8988T (cell line): ENCODE results near the gene PPARGC1A.

Experiments used
- DNase-seq: peaks from one replicate; pipeline ENCODE4 v3.0.0; 2011

Gene PPARGC1A, protein sequence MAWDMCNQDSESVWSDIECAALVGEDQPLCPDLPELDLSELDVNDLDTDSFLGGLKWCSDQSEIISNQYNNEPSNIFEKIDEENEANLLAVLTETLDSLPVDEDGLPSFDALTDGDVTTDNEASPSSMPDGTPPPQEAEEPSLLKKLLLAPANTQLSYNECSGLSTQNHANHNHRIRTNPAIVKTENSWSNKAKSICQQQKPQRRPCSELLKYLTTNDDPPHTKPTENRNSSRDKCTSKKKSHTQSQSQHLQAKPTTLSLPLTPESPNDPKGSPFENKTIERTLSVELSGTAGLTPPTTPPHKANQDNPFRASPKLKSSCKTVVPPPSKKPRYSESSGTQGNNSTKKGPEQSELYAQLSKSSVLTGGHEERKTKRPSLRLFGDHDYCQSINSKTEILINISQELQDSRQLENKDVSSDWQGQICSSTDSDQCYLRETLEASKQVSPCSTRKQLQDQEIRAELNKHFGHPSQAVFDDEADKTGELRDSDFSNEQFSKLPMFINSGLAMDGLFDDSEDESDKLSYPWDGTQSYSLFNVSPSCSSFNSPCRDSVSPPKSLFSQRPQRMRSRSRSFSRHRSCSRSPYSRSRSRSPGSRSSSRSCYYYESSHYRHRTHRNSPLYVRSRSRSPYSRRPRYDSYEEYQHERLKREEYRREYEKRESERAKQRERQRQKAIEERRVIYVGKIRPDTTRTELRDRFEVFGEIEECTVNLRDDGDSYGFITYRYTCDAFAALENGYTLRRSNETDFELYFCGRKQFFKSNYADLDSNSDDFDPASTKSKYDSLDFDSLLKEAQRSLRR

DNA sequence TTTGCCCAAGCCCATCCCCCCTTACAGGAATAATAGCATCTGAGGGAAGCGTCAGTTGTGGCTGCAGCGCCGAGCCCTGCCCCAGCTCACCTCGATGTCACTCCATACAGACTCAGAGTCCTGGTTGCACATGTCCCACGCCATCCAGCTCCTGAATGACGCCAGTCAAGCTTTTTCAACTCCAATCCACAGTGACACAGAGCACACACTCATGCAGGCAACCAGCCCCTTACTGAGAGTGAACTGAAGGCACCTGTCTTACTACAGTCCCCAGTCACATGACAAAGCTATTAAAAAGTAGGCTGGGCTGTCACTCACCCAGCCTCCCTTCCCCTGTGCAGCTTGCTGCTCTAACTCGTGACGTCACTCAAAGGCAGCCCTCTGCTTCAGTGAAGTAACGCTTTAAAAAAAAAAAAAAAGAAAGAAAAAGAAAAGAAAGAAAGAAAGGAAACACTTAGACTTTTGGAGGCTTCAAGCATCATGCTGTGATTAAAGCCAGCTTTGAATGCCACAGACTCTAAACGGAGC is at the start of gene PPARGC1A:
Gene PPARGC1A (minus strand): TSS at position 234 of the 528 bp plus-strand sequence. CDS start 90 bp downstream, at position 144.
- no peak for DNase-seq

GRCh38 chr4:23938796-23939195 is 48.9 kb upstream of the PPARGC1A start:
- no peak for DNase-seq

DNA sequence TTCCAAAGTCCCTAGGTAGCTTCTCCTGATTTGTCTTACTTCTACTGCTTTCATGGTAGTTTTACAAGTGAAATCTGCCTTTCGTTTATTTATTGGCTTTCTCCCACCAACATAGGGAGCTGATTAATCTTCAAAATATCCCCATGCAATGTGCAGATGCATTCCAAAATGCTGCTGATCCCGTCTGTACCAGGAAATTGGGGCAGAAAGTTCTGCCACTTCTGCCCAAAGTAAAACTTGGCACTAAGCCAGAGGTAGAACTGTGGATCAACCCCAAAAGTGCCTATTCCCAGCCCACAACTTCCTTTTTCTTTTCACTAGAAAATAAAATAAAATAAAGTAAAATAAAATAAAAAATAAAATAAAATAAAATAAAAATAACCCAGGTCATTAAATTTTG is 47.3 kb upstream of the PPARGC1A start:
- no peak for DNase-seq

GRCh38 chr4:23934915-23935314 is 45.1 kb upstream of the PPARGC1A start:
- DNase-seq = no peak

DNA sequence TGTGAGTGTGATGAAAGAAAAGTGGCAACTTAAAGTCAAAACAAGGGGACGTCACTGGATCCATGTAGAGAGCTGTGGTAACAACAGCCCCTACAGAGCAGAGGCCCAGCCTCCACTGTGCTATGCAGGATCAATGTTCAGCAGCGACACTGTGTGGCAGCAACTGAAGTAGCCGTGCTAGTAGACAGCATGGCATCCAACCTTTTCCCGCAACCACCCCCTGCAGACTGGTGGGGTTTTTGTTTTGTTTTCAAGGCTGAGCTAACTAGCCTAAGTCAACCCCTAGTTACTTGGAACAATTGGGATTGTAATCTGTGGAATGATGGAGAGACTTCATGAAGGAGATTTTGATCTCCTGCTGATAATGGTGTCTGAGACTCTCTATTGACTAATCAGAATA is 44.4 kb upstream of the PPARGC1A start:
- no peak for DNase-seq

DNA sequence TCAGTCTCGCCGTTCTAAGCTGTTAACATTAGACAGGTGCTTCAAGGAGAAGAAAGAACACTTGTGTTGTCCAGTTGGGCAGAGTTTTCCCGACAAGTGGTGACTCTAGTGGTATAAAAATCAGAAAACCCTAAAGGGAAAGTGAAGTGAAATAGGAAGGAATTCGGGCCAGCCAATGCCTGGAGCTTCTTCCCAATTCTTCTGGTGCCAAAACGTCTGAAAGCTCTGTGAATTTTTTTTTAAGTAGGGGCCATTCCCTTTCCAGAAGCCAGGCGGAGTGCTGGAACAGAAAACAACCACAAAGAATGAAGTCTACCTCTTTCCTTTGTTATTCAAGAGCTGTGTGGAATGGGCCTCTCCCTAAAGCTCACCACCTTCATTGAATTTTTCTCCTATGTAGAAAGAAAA is 43.1 kb upstream of the PPARGC1A start:
- DNase-seq = no peak

GRCh38 chr4:23932186-23932585 is 42.3 kb upstream of the PPARGC1A start:
- DNase-seq = no peak

GRCh38 chr4:23931489-23931830 is 41.6 kb upstream of the PPARGC1A start:
- DNase-seq = no peak

DNA sequence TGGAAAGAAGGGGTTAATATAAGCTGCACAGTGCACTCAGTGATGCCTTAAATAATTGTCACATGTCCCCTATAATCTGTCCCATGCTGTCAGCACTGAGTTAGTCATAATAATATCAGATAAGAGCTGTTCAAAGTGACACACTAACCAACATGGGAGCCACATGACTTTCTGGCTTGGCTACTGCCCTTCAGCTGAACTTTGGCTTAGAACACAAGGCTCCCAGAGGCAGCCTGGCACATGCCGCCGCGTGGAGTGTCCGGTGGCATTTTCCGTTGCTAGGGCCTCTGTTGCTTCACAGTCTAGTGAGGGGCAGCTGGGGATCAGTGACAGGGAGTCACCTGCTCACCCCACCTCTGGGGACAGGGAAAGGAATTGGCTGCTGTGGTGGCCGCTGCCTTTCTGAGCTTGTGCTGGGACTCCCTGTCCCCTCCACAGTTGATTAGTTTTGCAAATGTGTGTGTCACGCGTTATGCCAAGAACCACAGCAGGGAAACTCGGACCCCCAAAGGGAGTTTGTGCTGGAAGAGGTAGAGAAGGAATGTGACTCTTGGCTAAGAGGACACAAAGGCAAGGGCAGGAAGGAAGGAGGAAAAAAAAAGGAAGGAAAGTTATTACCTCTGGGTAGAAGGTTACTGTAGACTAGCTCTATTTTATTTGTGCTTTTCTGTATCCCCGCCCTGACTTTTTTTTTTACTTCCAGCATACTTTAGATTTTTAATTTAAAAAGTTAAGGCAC is 41.1 kb upstream of the PPARGC1A start:
- no peak for DNase-seq

DNA sequence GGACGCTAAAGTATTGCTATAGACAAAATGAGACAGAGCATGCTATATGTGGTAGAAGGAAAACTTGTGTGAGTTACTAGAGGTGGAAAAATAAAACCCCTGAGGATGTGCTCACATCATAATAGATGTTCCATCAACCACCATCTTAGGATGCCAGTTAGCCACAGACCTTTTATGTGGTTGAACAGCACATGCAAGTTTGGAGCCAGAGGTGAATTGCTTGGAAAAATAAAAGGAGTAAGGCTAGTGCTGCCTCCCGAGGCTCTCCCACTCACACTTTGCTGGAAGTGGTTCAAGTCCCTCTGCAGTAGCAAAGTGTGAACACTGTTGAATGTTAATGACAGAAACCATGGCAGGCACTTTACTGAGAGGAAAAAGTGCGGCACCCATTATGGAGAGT is 39.4 kb upstream of the PPARGC1A start:
- no peak for DNase-seq

- no peak for DNase-seq
Measured at GRCh38 chr4:23924556-23924955, 34.7 kb upstream of the PPARGC1A start.

DNA sequence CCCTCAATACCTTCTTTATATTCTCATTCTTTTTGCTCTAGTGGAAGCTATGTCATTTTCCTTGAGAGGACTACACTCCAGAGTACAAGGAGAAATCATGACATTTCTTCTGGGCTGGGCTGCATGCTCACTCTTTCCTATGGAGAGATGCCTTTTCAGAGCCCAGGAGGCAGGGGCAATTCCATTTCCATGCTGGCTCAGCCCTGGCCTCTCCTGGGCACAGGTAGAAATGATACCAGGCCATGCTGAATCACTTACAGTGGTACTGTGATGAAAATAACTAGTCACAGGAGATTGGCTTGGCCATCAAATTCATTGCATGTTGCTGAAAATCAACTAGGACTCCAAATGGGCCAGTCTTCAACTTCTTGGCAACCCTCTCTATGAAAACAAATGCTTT is 34.0 kb upstream of the PPARGC1A start:
- no peak for DNase-seq

GRCh38 chr4:23923141-23923540 is 33.3 kb upstream of the PPARGC1A start:
- DNase-seq = no peak

GRCh38 chr4:23922541-23923111 is 32.8 kb upstream of the PPARGC1A start:
- no peak for DNase-seq

GRCh38 chr4:23922013-23922412 is 32.2 kb upstream of the PPARGC1A start:
- DNase-seq = no peak

- DNase-seq = no peak
Measured at GRCh38 chr4:23921447-23921845, 31.6 kb upstream of the PPARGC1A start.

DNA sequence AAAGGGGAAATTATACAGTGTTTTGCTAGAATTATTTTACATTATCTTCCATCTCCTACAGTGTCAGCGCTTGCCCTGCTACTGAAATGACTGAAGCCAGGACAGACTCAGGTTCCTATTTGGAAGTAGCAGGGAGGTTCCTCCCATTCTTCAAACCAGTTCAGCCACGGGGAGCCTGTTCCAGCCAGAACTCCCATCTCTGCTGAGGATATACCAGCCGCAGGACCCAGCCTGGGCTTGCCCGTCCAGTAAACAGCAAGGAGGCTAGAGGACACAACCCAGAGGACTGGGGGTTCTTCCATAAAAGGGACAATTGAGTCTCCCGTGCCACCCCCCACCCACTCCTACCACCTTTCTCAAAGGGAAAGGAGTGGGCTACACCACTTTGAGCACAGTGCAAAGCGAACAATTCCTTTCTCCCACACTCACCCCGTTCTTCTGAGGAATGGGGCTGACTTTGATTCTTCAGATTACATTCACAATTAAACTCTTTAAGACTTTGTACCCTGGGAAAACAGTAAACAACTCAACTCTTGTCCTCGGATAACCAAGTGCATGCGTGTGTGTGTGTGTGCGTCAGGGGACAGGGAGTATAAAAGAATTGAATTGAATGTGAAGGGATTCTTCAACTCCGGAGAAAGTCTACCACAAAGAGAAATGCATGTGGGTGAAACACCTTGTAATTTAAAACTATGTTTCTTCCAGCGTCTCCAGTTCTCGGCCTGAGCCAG is 31.0 kb upstream of the PPARGC1A start:
- no peak for DNase-seq

GRCh38 chr4:23920296-23920695 is 30.4 kb upstream of the PPARGC1A start:
- no peak for DNase-seq

DNA sequence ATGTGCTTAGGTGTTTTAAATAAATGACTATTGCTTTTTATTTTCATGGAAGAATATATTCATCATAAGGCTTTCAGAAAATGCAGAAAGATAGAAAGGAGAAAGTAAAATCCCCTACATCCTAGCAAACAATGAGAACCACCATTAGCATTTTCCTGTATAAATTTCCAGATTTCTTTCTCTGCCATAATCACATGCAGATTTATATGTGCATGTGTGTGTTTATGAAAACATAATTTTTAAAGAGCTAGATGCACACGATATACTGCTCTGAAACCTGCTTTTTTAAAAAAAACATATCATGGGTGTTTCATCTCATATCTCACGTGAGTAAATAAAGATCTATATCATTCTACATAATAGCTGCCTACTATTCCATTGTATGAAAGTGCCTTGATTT is 26.4 kb upstream of the PPARGC1A start:
- no peak for DNase-seq

- no peak for DNase-seq
Measured at GRCh38 chr4:23915459-23916132, 25.7 kb upstream of the PPARGC1A start.

- DNase-seq = no peak
Measured at GRCh38 chr4:23911675-23912455, 22.0 kb upstream of the PPARGC1A start.
